ENCODE results near the gene SPATA20. TPM values are rescaled to one million over a fixed set of nuclear protein-coding genes. Genes with fewer than 3 reads are reported as not detected.

SPATA20 gene
- total RNA-seq, 1 donor: 142 TPM

GRCh38 chr17:50514388-50514787 lies 32.6 kb upstream of the SPATA20 start:
- no peak overlapping the region for H3K4me2 ChIP-seq (ENCODE audit: insufficient read depth, low read length)
- no peaks in the 10 kb centered on the region for H4K20me1 ChIP-seq (ENCODE audit: insufficient read depth, low read length)
- H3K36me3 ChIP-seq (ENCODE audit: insufficient read depth, low read length): no peaks in the 10 kb centered on the region
- no peak overlapping the region for H3K4me3 ChIP-seq (ENCODE audit: insufficient read depth, low read length)
- H3K79me2 ChIP-seq (ENCODE audit: insufficient read depth, low read length): no peaks in the 10 kb centered on the region
- H3K27ac ChIP-seq (ENCODE audit: low read depth, low read length): no peak overlapping the region
- peak; percentile 15 for DNase-seq (ENCODE audit: insufficient read length, low spot score, missing footprints)
- peaks cover 24% of the 10 kb centered on the region for H3K4me1 ChIP-seq (ENCODE audit: insufficient read depth, low read length)
- peak overlapping the region; percentile 60 for H2AFZ ChIP-seq (ENCODE audit: low read length)
- no peaks in the 10 kb centered on the region for H3K9me3 ChIP-seq (ENCODE audit: low read depth, low read length)
- no peak for TF ChIP-seq CTCF (IDR thresholded peaks at IDR 0.05; ENCODE audit: extremely low read depth, low read depth, low read length)
- no peaks in the 10 kb centered on the region for H3K27me3 ChIP-seq (ENCODE audit: insufficient read depth, low read length)

GRCh38 chr17:50514936-50515702 lies 31.9 kb upstream of the SPATA20 start:
- H3K27ac ChIP-seq (ENCODE audit: low read depth, low read length): no peak overlapping the region
- peak overlapping the region; percentile 60 for H2AFZ ChIP-seq (ENCODE audit: low read length)

GRCh38 chr17:50517011-50517410 lies 30.0 kb upstream of the SPATA20 start:
- Histone ChIP-seq H3K4me2 (ENCODE audit: insufficient read depth, low read length) (no peak overlapping the region), H3K4me3 (ENCODE audit: insufficient read depth, low read length) (no peak overlapping the region), H3K4me1 (ENCODE audit: insufficient read depth, low read length) (peaks cover 14% of the 10 kb centered on the region), H3K9me3 (ENCODE audit: low read depth, low read length) (no peaks in the 10 kb centered on the region), H3K36me3 (ENCODE audit: insufficient read depth, low read length) (no peaks in the 10 kb centered on the region), H3K79me2 (ENCODE audit: insufficient read depth, low read length) (no peaks in the 10 kb centered on the region), H2AFZ (ENCODE audit: low read length) (no peak overlapping the region), H3K27me3 (ENCODE audit: insufficient read depth, low read length) (no peaks in the 10 kb centered on the region), H3K27ac (ENCODE audit: low read depth, low read length) (no peak overlapping the region), H4K20me1 (ENCODE audit: insufficient read depth, low read length) (no peaks in the 10 kb centered on the region)
- no peak for TF ChIP-seq CTCF (IDR thresholded peaks at IDR 0.05; ENCODE audit: extremely low read depth, low read depth, low read length)
- peak; percentile 15 for DNase-seq (ENCODE audit: insufficient read length, low spot score, missing footprints)

More at GRCh38 chr17:50514936-50515702, 31.9 kb upstream of the SPATA20 start:
- no peaks in the 10 kb centered on the region for H4K20me1 ChIP-seq (ENCODE audit: insufficient read depth, low read length)
- peak; percentile 83 for DNase-seq (ENCODE audit: insufficient read length, low spot score, missing footprints)
- no peaks in the 10 kb centered on the region for H3K27me3 ChIP-seq (ENCODE audit: insufficient read depth, low read length)
- H3K4me2 ChIP-seq (ENCODE audit: insufficient read depth, low read length): peak overlapping the region; percentile 43
- no peaks in the 10 kb centered on the region for H3K79me2 ChIP-seq (ENCODE audit: insufficient read depth, low read length)
- no peak for TF ChIP-seq CTCF (IDR thresholded peaks at IDR 0.05; ENCODE audit: extremely low read depth, low read depth, low read length)
- peaks cover 24% of the 10 kb centered on the region for H3K4me1 ChIP-seq (ENCODE audit: insufficient read depth, low read length)
- H3K4me3 ChIP-seq (ENCODE audit: insufficient read depth, low read length): no peak overlapping the region
- H3K36me3 ChIP-seq (ENCODE audit: insufficient read depth, low read length): no peaks in the 10 kb centered on the region
- H3K9me3 ChIP-seq (ENCODE audit: low read depth, low read length): no peaks in the 10 kb centered on the region

GRCh38 chr17:50517504-50518383 lies 29.2 kb upstream of the SPATA20 start:
- Histone ChIP-seq H3K4me1 (ENCODE audit: insufficient read depth, low read length) (peaks cover 14% of the 10 kb centered on the region), H4K20me1 (ENCODE audit: insufficient read depth, low read length) (no peaks in the 10 kb centered on the region), H3K79me2 (ENCODE audit: insufficient read depth, low read length) (no peaks in the 10 kb centered on the region), H3K4me2 (ENCODE audit: insufficient read depth, low read length) (no peak overlapping the region), H3K27me3 (ENCODE audit: insufficient read depth, low read length) (no peaks in the 10 kb centered on the region), H3K36me3 (ENCODE audit: insufficient read depth, low read length) (no peaks in the 10 kb centered on the region), H3K4me3 (ENCODE audit: insufficient read depth, low read length) (no peak overlapping the region), H3K27ac (ENCODE audit: low read depth, low read length) (no peak overlapping the region), H2AFZ (ENCODE audit: low read length) (no peak overlapping the region), H3K9me3 (ENCODE audit: low read depth, low read length) (no peaks in the 10 kb centered on the region)
- TF ChIP-seq CTCF (IDR thresholded peaks at IDR 0.05; ENCODE audit: extremely low read depth, low read depth, low read length): no peak
- peak; percentile 23 for DNase-seq (ENCODE audit: insufficient read length, low spot score, missing footprints)
